ENCODE data around the gene TSPO2.

The TSPO2 gene

GRCh38 chr6:41027799-41028560 lies 14.3 kb upstream of the TSPO2 start:
- DNase-seq, result peak; percentile 76

DNA sequence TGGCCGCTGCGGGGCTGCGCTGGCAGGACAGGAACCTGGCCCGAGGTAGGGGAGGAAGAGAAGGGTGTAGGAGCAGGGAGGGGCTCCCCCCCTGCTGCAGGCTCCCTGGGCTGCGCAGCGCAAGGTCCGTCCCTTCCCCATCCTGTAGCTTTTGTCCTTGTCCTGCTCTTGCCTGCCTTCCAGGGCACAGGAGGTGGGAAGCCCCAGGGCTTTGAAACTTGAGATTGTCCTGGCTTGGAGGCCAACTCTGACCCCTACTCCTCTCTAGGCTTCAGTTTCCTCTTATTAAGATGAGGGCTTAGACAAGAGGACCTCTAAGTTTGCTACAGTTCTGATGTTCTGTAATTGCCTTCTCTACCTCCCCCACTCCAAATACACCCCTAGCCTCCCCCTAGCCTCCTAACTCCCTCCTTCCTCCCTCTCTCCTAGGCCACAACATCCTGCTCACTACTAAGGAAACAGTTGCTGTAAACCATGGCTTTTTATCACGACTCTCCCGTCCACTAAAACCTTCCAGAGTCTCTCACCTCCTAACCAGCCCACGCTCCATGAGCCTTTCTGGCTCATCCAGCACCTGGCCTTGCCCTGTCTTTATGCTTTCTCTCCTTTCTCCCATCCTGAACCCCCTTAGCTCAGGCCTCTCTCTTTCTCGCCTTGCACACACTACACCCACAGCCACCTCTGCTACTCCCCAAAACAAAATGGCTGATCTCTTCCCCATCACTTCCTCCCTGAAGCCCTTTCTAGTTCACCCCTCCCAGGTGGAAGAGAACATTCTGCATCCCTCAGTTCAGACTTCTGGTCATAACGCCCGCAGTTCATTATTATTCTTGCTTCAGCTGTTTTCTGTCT lies 13.5 kb upstream of the TSPO2 start:
- DNase-seq, result no peak

DNA sequence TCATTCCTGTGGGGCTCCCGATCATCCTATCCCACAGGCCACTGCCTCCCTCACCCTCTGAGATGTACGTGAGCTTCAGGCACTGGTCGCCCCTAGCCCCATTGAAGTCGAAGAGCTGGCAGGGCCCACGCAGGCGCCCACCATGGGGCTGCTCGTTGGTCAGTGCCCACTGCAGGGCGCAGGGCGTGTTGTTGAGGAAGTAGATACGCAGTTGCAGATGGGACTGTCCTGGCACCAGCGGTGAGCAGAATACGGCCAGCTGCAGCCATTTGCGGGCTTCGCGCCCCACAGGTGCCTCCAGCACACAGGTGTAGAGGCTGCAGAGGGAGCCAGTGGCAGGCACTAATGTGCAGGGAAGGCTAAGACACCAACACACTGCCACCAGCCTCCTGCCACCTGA lies 9.4 kb upstream of the TSPO2 start:
- DNase-seq, result no peak

- no peak for DNase-seq
These were observed 8.5 kb upstream of the TSPO2 start for GRCh38 chr6:41033776-41034175.

DNA sequence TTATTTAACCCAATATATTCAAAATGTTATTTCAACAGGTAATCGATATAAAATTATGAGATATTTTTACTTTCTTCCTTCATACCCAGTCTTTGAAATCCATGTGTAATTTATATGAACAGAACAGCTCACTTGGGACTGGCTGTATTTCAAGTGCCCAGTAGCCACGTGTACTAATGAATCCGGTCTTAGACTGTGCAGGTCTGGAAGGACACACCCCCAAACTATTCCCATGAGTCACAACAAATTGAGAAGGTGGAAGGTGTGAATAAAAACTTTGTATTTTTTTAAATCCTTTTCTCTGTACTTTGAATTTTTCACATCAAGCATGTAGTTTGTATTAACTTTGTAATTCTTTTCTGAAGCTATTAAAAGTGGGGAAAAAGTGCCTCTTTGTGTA lies 6.1 kb upstream of the TSPO2 start:
- no peak for DNase-seq

DNA sequence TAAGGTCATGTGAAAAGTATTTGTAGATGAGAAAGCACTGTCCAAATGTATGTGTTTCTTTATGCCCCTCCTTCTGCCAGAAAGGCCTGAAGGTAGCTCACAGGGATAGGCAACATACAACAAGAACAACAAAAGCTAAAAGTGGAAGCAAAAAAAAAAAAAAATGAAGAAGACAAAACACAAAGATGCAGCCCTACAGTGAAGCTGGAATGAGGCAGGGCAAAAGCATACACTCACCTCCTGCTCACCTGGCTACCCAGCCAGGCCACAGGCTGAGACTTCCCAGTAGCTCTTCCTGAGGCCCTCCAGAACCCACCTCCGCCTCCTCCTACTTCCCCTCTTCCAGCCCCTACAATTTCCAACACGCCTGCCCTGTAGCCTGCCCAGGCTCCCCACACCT lies 5.7 kb upstream of the TSPO2 start:
- DNase-seq, result no peak

DNA sequence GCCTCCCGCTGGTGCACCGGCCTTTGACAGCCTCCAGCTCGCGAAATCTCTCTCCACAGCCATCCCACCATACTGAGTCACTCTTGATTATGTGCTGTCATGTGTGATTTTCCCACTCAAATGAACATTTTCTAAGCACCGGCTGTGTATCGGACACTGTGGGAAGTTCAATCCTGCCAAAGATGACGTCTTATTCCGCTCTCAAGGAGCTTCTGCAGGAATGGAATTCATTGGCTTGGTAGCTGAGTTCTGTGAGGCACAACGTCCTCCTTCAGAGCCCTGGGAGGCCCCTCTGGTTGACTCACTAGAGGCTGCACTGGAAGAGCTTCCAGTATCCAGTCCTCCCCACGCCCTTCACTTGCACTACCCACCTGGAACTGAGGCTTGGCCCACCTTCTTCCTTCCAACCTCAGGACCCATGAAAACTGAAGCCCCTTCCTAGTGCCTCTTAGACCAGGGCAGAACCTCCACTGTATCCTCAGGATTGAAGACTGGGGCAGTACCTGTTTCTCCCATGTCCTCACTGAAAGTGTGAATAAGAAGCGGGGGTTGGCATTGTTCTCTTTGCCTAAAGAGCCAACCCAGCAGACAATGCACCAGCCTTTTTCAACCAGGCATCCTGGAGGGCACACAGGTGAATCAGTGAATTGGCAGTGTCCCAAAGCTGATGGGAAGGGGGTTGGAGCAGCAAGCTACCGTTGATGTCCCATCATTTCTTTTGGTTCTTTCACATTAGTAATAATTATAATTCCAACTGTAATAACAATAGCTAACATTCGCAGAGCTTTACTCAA lies 5.0 kb upstream of the TSPO2 start:
- DNase-seq, result no peak

GRCh38 chr6:41038205-41038604 lies 4.1 kb upstream of the TSPO2 start:
- no peak for DNase-seq

GRCh38 chr6:41039060-41039998 lies 2.9 kb upstream of the TSPO2 start, which contains the start of gene UNC5CL:
TSS of gene UNC5CL (minus strand) at chr6:41039221. CDS start at chr6:41035074, 4,147 bp downstream.
- DNase-seq, result peak; percentile 55

- no peak for DNase-seq
These were observed 1.9 kb upstream of the TSPO2 start for GRCh38 chr6:41040101-41040939.

DNA sequence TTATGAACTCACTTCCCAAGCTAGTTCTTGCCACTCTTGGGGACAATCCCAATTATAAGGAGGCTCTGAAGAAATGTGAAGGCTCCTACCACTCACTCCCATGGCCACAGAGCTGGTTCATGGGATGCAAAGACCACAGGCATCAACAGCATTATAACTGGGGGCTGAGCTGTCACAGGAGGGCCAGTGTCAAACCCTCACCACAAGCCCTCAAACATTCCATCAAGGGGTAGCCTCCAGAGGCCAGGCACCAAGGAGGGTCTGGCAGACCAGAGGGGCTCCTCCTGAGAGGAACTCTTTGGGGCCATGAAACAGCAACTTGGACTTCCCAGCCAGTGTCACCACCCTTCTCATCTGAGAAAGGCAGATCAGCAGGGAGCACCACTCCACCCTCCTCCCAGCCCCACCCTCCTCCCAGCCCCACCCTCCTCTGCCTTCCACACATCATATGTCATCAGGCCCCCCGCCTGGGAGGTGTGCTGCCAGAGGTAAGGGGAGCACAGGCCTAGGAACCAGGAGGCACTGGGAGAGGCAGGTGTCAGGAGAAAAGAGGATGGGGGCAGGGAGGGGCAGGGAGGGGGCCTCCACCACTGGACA lies 1.2 kb upstream of the TSPO2 start:
- DNase-seq, result no peak

- DNase-seq, result no peak
These were observed 884 bp downstream of the TSPO2 start for GRCh38 chr6:41043151-41043550.

- DNase-seq, result no peak
These were observed 3.4 kb downstream of the TSPO2 start for GRCh38 chr6:41045664-41046063.

DNA sequence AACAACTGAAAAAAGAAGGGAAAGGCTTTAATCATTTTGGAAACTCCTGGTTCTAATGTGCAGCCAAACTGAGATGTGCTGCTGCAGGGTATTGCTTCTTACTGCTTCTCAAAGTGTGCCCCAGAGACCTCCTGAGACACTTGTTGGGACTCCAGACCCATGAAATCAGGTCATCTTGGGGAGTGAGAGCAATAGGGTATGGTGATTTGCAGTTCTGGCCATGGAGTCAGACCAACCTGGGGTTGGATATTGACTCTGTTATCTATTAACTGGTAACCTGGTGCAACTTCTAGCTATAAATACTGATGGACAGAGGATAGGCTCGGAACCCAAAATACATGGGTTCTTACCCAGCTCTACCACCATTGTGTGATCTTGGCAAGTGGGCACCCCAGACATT lies 3.8 kb downstream of the TSPO2 start:
- DNase-seq, result no peak

DNA sequence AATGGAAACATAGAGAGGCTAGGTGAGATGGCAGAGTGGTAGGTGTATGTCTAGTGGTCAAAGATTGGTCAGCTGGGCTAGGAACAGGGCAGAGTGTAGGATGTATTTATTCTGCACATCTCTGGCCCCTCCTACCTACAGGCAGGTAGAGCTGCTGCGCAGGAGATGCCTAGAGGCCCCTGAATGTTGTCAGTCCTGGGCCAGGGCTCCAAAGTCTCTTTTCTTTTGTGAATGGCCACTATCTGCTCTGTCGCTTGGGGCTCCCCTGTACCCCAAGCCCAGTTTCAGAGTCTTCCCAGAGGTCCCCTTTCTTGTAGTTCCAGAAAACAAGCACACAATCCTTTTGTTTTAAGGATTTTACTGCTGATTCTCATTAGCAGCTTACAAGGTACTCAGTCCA lies 5.0 kb downstream of the TSPO2 start:
- no peak for DNase-seq

GRCh38 chr6:41047745-41048732 lies 5.8 kb downstream of the TSPO2 start:
- DNase-seq, result no peak

DNA sequence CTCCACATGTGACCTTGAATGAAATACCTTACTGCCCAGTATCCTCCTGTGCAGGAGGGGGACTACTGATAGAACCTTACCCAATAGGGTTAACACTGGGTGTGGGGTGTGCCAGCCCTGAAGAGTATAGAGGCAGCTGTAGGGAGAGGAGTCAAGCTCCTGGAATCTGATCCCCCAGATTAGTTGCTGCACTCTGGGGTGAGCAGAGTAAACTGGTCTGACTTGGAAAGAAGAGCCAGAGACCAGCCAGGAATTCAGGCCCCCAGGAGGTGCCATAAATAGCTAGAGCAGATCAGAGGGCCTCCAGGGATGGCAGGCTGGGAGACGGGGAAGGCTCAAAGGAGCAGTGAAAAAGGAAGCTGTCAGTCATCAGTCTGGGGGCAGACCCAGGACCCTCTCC lies 7.3 kb downstream of the TSPO2 start:
- no peak for DNase-seq

- DNase-seq, result no peak
These were observed 7.7 kb downstream of the TSPO2 start for GRCh38 chr6:41049955-41050354.

GRCh38 chr6:41050536-41050935 lies 8.3 kb downstream of the TSPO2 start:
- no peak for DNase-seq

DNA sequence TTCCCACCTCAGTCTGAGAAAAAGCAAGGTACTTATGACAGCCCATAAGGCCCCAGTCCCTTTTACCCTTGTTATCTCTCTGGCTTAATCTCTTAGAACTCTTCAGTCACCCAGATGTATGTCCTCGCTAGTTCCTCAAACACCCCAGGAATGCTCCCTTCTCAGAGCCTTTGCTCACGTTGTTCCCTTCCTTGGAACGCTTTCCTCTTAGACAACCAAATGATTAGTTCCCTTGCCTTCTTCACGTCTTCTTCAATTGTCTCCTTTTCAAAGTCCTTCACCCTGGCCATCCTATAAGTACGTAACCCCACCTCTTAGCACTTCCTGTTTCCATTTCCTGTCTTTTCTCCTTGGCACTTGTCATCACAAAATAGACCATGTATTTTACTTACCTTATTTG lies 9.6 kb downstream of the TSPO2 start:
- DNase-seq, result no peak

Data from activated CD8-positive, alpha-beta memory T cell treated with anti-CD3 and anti-CD28 coated beads, Interleukin-2, amount 50 U/mL, for 4 hours (primary cell).